Stimulated activated naive CD8-positive, alpha-beta T cell treated with anti-CD3 and anti-CD28 coated beads, Interleukin-15, amount 100 ng/mL, for 72 hours (primary cell): Measurements from ENCODE around the gene DNAI7.

ENCODE experiments used
- ATAC-seq: fragments of 150-1000 bp; cut with Tn5 transposase; 2 replicates; pipeline ENCODE4 v1.10.0; 2021; ENCODE audit warnings: mild to moderate bottlenecking, moderate library complexity
- DNase-seq, 2 donors: peaks; one replicate each; pipeline ENCODE4 v3.0.0; 2021 to 2022
- H3K27ac Mint-ChIP-seq, 2 donors: one replicate each; pipeline ENCODE4 v1.8.0; 2022; ENCODE audit warnings: mild to moderate bottlenecking in 2 of 2, mixed read lengths in 2 of 2, moderate library complexity in 2 of 2
- H3K27me3 Mint-ChIP-seq: one replicate; pipeline ENCODE4 v1.8.0; 2022; ENCODE audit warnings: mixed read lengths
- H3K4me1 Mint-ChIP-seq: one replicate; pipeline ENCODE4 v1.8.0; 2022; ENCODE audit warnings: mild to moderate bottlenecking, mixed read lengths
- H3K4me3 Mint-ChIP-seq, 2 donors: one replicate each; pipeline ENCODE4 v1.8.0; 2022; ENCODE audit warnings: mild to moderate bottlenecking in 2 of 2, mixed read lengths in 2 of 2, moderate library complexity in 1 of 2
- H3K9me3 Mint-ChIP-seq, 2 donors: one replicate each; pipeline ENCODE4 v1.8.0; 2022; ENCODE audit warnings: mixed read lengths in 2 of 2

The DNAI7 gene, protein sequence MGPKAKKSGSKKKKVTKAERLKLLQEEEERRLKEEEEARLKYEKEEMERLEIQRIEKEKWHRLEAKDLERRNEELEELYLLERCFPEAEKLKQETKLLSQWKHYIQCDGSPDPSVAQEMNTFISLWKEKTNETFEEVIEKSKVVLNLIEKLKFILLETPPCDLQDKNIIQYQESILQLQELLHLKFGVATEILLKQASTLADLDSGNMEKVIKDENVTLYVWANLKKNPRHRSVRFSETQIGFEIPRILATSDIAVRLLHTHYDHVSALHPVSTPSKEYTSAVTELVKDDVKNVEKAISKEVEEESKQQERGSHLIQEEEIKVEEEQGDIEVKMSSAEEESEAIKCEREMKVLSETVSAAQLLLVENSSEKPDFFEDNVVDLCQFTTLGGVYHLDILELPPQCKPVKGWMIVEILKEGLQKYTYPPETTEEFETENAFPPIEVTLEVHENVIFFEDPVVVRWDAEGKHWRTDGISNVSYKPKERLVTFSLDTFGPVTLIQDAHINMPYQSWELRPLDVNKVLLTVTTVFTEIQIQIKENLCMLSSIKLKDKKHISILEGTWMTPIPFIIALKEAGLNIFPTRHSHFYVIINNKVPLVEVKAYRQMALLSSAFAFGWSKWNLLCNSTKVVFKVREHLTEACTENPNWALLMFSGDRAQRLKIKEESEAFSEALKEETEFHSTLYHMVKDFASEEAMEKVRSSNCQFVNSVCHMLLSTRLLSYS

DNA sequence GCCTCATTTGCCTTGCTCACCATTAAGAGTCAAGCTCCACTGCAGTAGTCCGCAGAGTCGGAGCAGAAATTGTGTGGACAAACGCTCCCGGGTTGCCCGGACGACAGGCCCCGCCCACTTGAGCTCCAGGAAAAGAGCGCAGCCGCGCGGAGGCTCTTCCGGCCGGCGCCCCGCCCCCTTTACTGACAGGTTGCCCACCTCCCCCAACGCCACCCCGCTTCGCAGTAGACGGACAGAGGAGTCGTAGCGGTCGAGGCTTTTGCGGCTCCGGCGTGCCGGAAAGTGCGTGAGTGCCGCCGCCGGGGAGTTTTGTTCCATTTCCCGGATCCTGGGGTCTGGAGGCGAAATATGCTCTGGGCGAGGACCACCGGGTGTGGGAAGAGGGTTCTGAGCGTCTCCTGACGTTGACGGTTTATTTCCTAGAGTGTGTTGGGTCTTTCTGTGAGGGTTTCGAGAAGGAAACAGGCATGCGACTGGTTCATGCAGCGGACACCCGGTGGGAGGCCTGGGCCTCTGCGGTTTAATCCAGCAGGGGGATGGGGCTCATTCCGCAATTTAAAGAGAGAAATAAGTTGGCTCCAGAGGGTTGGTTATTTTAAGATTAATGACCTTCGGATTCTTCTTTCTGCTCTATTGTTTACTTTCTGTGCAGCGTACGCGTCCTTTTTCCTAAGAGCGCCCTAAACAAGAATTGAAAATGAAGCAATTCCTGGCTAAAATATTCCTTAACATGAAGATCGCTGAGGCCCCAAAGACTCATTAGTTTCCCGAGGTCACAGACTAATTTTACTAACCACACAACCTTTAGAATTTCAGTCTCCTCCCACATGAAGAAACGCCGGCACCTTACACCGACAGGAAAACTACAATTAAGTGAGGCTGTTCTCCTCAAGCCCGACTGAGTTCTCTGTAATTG, at the start of gene DNAI7, which contains the start of gene ETFRF1:
Gene DNAI7 (minus strand): TSS at position 105 of the 916 bp plus-strand sequence. CDS start 82 bp downstream, at position 23.
Gene ETFRF1 (plus strand): TSS at position 182 of the 916 bp plus-strand sequence. CDS start 8,720 bp downstream, outside the sequence.
- Mint-ChIP-seq H3K4me3 (peak within 1 kb of the TSS; percentile 96 to 99), H3K4me1 (peaks cover 21% of the 10 kb centered on the region), H3K9me3 (no peaks in the 10 kb centered on the region), H3K27ac (peak within 1 kb of the TSS; percentile 99), H3K27me3 (no peaks in the 10 kb centered on the region)
- peak; percentile 97 for ATAC-seq
- peak; percentile 89 to 94 for DNase-seq

- Mint-ChIP-seq H3K9me3 (no peaks in the 10 kb centered on the region), H3K27ac (no peak overlapping the region), H3K4me3 (no peak overlapping the region), H3K4me1 (peaks cover 63% of the 10 kb centered on the region), H3K27me3 (no peaks in the 10 kb centered on the region)
- no peak for ATAC-seq
- DNase-seq = no peak
These were observed 48.7 kb upstream of the DNAI7 start for GRCh38 chr12:25243680-25243990.

DNA sequence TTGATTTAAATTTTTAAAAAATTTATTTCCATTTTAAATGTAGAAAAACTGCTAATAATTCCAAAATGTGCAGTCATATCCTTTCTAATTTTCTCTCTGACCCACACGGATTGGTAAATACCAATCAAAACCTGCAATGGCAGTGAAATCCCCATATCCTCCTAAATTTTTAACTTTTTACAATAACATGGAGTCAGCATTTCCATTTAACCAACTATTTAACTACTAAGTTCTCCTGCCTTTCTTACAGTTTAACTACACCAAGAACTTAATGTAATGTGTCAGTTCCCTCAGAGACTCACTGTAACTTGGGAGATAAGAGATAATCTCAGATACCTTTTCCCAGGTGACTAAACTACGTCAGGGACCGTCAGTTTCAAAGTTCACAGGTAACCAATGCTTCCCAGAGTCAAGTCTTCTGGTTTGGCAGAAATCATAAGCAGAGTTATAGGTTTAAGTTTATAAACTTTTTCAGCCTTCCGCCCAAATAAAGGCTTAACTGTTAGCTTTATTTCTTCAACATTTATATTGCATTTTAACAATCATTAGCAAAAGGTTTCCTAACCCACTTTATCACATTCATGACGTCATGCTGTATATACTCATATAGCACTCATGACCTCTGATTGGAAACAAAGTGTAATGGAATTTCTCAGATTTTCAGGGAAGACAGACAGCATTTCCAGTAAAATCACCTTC, 48.2 kb upstream of the DNAI7 start:
- DNase-seq (no peak), ATAC-seq (no peak)
- Mint-ChIP-seq H3K27me3 (no peaks in the 10 kb centered on the region), H3K4me3 (no peak overlapping the region), H3K9me3 (no peaks in the 10 kb centered on the region), H3K27ac (no peak overlapping the region), H3K4me1 (peaks cover 58% of the 10 kb centered on the region)

DNA sequence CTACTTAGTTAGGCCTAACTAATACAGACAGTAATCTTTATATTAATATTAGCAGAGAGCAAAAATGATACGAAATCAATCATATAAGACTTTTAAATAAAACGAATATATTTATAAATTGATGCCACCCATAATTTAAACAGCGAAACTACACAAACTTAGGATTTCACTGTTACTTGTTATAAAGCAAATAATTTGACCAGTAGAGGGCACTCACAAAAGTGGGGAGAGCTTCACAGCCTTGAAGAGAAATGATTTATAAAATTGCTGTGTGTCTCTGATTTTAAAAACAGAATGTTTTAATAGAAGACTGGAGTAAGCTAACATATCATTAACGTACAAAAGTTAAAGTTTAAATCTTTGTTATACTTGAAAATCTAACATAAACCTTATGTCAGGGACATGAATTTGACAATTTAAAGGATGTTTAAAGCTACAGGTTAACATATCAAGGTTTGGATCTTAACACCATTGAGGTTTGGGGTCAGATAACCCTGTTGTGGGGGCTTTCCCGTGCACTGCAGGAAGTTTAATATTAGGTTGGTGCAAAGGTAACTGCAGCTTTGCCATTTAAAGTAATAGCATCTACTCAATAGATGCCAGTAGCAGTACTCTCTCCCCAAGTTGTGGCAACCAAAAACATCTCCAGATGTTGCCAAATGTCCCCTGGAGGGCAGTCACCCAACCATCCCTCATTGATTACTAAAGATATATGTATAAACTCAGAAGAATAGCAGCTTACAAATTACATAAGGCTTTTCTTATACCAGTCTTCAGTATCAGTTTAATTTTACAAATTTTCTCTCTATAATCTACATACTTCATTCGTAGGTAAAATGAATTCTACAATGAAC, 46.4 kb upstream of the DNAI7 start:
- peaks cover 57% of the 10 kb centered on the region for H3K4me1 Mint-ChIP-seq
- H3K27ac Mint-ChIP-seq = no peak overlapping the region
- no peaks in the 10 kb centered on the region for H3K27me3 Mint-ChIP-seq
- peak; percentile 36 to 47 for DNase-seq
- H3K4me3 Mint-ChIP-seq = no peak overlapping the region
- ATAC-seq = peak; percentile 98
- H3K9me3 Mint-ChIP-seq = no peaks in the 10 kb centered on the region

- ATAC-seq (no peak), DNase-seq (no peak)
- H3K27ac Mint-ChIP-seq = peak overlapping the region; percentile 48 to 58
- H3K9me3 Mint-ChIP-seq = no peaks in the 10 kb centered on the region
- H3K27me3 Mint-ChIP-seq = no peaks in the 10 kb centered on the region
- no peak overlapping the region for H3K4me3 Mint-ChIP-seq
- H3K4me1 Mint-ChIP-seq = peaks cover 29% of the 10 kb centered on the region
These were observed 41.7 kb upstream of the DNAI7 start for GRCh38 chr12:25236626-25237025.

GRCh38 chr12:25236190-25236589, 41.2 kb upstream of the DNAI7 start:
- Mint-ChIP-seq H3K9me3 (no peaks in the 10 kb centered on the region), H3K4me3 (no peak overlapping the region), H3K4me1 (peaks cover 25% of the 10 kb centered on the region), H3K27ac (peak overlapping the region; percentile 48 to 58), H3K27me3 (no peaks in the 10 kb centered on the region)
- no peak for DNase-seq
- ATAC-seq = no peak

GRCh38 chr12:25213338-25213737, 18.4 kb upstream of the DNAI7 start:
- Mint-ChIP-seq H3K27me3 (no peaks in the 10 kb centered on the region), H3K4me1 (no peaks in the 10 kb centered on the region), H3K27ac (no peak overlapping the region), H3K9me3 (no peaks in the 10 kb centered on the region), H3K4me3 (no peak overlapping the region)
- ATAC-seq = no peak
- no peak for DNase-seq

DNA sequence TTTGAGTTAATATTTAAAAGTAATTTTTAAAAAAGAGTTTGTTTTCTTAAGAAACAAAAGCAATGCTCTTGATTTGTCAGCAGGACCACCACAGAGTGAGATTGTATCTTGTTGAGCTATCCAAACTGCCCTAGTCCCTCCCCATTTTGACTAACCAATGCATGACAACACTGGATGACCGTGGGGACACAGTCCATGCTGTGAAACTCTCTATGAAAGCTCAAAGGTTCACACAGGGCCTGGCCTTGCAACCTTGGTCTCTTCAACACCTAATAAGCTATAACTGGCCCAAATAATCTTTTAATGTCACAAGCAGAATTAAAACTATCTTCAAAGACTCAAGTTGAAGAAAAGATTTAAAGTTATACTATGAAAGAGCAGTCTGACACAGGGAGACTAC, 13.6 kb upstream of the DNAI7 start:
- Mint-ChIP-seq H3K4me1 (no peaks in the 10 kb centered on the region), H3K27me3 (no peaks in the 10 kb centered on the region), H3K27ac (no peak overlapping the region), H3K9me3 (no peaks in the 10 kb centered on the region), H3K4me3 (no peak overlapping the region)
- no peak for ATAC-seq
- no peak for DNase-seq

GRCh38 chr12:25207846-25208245, 12.9 kb upstream of the DNAI7 start:
- ATAC-seq = no peak
- no peak for DNase-seq
- Mint-ChIP-seq H3K27me3 (no peaks in the 10 kb centered on the region), H3K4me3 (no peak overlapping the region), H3K4me1 (no peaks in the 10 kb centered on the region), H3K27ac (no peak overlapping the region), H3K9me3 (no peaks in the 10 kb centered on the region)

DNA sequence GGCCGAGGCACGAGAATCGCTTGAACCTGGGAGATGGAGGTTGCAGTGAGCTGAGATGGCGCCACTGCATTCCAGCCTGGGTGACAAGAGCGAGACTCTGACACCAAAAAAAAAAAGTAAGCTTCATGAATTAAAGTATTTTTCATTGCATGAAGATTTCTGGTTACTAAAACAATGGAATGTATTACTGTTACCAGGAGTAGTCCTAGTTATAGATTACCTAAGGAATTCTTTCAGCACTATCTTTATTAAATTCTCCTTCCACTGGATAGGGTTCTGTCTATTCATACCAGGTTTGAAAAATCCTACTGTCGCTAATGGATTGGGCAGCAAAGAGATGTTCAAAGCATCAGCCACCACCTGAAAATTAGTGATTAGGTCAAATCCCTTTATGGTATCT, 12.5 kb upstream of the DNAI7 start:
- Mint-ChIP-seq H3K9me3 (no peaks in the 10 kb centered on the region), H3K27ac (no peak overlapping the region), H3K4me3 (no peak overlapping the region), H3K4me1 (no peaks in the 10 kb centered on the region), H3K27me3 (no peaks in the 10 kb centered on the region)
- DNase-seq (no peak), ATAC-seq (no peak)

DNA sequence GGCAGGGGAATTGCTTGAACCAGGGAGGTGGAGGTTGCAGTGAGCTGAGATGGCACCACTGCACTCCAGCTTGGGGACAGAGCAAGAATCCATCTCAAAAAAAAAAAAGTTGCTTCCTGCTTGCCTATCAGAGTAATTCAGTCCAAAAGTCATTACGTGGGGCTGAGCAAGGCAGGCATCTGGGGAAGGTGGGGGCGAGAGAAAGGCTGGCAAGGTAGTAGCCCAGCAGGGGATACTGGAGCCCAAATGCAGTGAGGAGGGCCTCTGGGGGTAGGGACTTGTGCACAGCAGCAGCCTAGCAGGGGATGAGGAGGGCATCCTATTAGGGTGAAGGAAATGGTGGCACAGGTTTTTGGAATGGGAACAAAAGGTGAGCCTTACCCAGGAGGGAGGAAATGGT, 7.2 kb upstream of the DNAI7 start:
- H3K4me3 Mint-ChIP-seq = no peak overlapping the region
- H3K27me3 Mint-ChIP-seq = no peaks in the 10 kb centered on the region
- H3K4me1 Mint-ChIP-seq = peaks cover 8% of the 10 kb centered on the region
- ATAC-seq (no peak), DNase-seq (no peak)
- H3K27ac Mint-ChIP-seq = no peak overlapping the region
- H3K9me3 Mint-ChIP-seq = no peaks in the 10 kb centered on the region

DNA sequence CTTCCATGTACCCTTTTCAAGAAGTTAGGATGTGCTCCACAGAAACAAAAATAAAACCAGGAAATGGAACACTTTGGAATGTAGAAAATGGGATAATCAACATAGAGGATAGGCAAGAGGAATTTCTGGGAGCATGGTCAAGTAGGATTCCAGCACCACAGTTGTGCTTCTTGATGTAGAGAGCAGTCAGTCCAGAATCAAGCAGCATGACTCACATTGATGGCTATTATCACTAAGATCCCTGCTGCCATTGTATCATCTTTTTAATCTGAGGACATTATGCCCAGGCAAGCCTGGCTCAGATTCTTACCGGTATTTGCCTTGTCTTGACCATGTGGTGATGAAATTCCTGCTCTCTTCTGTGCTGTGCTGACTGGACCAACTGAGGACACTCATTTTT, 5.7 kb upstream of the DNAI7 start:
- Mint-ChIP-seq H3K4me1 (peaks cover 8% of the 10 kb centered on the region), H3K9me3 (no peaks in the 10 kb centered on the region), H3K27me3 (no peaks in the 10 kb centered on the region), H3K4me3 (no peak overlapping the region), H3K27ac (no peak overlapping the region)
- ATAC-seq (no peak), DNase-seq (no peak)

DNA sequence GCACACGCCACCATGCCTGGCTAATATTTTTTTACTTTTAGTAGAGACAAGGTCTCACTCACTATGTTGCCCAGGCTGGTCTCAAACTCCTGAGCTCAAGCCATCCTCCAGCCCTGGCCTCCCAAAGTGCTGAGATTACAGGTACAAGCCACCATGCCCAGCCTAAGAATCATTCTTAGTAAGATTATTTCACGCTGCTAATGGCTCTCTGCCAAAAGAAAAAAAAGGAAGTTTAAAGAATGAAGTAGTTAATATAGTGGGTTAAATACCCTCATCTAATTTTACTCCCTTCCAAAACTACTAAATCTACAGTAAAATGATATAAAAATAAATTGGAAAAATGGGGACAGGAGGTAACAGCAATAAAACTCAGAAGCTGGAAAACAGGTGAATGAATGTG, 2.6 kb upstream of the DNAI7 start:
- H3K4me1 Mint-ChIP-seq = peaks cover 21% of the 10 kb centered on the region
- H3K27ac Mint-ChIP-seq = no peak overlapping the region
- H3K4me3 Mint-ChIP-seq = no peak overlapping the region
- H3K27me3 Mint-ChIP-seq = no peaks in the 10 kb centered on the region
- ATAC-seq (no peak), DNase-seq (no peak)
- H3K9me3 Mint-ChIP-seq = no peaks in the 10 kb centered on the region

DNA sequence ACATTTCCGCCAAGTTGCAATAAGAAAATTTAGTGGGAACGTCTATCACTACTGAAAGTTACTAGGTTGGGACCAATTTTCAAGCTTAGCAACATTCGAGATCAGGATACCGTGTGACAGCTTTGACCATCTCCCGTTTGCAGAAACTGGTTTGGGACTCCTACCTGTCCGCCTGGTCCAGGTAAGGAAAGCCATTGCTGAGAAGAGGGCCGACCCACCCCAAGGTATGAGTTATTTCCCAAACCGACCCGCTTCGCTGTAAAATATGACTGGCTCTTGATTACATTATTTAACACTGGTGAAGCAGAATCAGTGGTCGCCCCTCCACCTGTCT, 271 bp downstream of the DNAI7 start:
- Mint-ChIP-seq H3K4me3 (peak overlapping the region; percentile 96 to 99), H3K9me3 (no peaks in the 10 kb centered on the region), H3K27me3 (no peaks in the 10 kb centered on the region), H3K4me1 (peaks cover 14% of the 10 kb centered on the region), H3K27ac (peak overlapping the region; percentile 99)
- ATAC-seq = no peak
- DNase-seq = no peak
